ENCODE results near the gene GPT2. TPM values are rescaled to one million over a fixed set of nuclear protein-coding genes. Genes with fewer than 3 reads are reported as not detected.

GPT2 gene
- total RNA-seq, 2 donors from 2014 or later = 49.8 to 64.6 TPM

DNA sequence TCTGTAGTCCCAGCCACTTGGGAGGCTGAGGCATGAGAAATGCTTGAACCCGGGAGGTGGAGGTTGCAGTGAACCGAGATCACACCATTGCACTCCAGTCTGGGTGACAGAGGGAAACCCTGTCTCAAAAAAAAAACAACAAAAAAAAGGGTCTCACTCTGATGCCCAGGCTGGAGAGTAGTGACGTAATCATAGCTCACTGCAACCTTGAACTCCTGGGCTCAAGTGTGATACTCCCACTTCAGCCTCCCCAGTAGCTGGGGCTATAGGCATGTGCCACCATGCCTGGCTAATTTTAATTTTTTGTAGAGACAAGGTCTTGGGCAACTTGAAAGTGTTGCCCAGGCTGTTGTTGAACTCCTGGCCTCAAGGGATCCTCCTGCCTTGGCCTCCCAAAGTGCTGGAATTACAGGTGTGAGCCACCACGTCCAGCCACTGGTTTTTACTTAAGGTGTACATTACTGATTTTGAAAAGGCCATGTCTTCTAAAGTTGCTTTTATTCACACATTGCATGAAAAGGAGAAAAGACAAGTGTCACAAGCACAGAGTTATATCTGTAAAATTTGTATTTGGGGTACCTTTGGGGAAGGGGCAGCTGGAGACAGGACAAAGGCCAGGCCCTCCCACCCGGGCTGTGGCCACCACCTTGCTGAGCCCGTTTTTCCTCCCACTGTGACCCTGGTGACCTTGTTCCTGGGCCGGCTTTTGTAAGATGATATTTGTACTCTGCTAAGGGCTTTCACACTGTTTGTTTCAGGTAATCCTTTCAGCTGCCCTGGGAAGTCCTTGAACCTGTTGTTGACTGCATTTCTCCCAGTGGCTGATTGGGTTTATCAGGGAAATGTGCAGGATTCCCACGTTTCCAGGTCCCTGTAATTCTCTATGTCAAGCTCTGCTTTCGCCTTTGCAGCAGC, 11.5 kb downstream of the GPT2 start:
- Histone ChIP-seq H3K4me3 (no peak overlapping the region), H3K27ac (no peak overlapping the region), H3K4me1 (replicated peaks) (peaks cover 13% of the 10 kb centered on the region), H3K36me3 (no peaks in the 10 kb centered on the region), H3K9me3 (no peaks in the 10 kb centered on the region), H3K27me3 (replicated peaks; ENCODE audit: insufficient read depth) (no peaks in the 10 kb centered on the region)
- TF ChIP-seq, protein P1, sequence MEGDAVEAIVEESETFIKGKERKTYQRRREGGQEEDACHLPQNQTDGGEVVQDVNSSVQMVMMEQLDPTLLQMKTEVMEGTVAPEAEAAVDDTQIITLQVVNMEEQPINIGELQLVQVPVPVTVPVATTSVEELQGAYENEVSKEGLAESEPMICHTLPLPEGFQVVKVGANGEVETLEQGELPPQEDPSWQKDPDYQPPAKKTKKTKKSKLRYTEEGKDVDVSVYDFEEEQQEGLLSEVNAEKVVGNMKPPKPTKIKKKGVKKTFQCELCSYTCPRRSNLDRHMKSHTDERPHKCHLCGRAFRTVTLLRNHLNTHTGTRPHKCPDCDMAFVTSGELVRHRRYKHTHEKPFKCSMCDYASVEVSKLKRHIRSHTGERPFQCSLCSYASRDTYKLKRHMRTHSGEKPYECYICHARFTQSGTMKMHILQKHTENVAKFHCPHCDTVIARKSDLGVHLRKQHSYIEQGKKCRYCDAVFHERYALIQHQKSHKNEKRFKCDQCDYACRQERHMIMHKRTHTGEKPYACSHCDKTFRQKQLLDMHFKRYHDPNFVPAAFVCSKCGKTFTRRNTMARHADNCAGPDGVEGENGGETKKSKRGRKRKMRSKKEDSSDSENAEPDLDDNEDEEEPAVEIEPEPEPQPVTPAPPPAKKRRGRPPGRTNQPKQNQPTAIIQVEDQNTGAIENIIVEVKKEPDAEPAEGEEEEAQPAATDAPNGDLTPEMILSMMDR (IDR thresholded peaks at IDR 0.05) = no peak
- intact Hi-C loops (cut with DNase I) = no loop called here
- no peak for DNase-seq (ENCODE audit: low spot score)
- WGBS = 71% methylated on average over 9 of the region's 9 CpGs

DNA sequence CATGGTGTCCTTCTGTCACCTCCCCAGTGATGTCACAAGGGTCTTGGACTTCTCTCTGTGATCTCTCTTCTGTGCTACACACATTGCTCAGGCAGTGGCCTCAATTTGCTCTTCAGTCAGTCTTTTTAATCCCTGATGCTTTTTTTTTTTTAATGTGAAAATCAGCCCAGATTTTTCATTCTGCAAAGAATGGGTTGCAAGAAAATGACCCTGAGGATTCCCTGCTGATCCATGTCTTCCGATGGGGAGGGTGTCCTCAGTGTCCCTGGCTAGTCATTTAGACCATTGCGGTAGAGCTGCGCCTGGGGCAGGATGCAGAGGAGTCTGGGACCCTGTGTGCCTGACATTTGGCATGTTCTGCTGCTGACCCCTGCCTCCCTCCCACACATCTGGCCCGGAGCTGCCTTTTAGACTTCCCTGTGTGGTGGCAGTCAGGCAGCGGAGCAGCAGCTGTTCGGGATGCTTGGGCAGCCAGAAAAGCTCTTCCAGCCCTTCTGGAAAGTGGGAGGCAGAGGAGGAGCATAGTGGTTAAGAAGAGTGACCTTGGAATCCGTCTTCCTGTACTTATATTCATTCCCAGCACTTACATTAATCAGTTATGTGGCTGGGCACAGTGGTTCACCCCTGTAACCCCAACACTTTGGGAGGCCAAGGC, 12.3 kb downstream of the GPT2 start:
- Histone ChIP-seq H3K4me1 (replicated peaks) (peaks cover 17% of the 10 kb centered on the region), H3K9me3 (no peaks in the 10 kb centered on the region), H3K27me3 (replicated peaks; ENCODE audit: insufficient read depth) (no peaks in the 10 kb centered on the region), H3K27ac (no peak overlapping the region), H3K4me3 (no peak overlapping the region), H3K36me3 (no peaks in the 10 kb centered on the region)
- WGBS = 69% methylated on average over 7 of the region's 7 CpGs
- intact Hi-C loops (cut with DNase I) = no loop called here
- TF ChIP-seq POLR2AphosphoS5 (IDR thresholded peaks at IDR 0.05) (no peak), POLR2A (IDR thresholded peaks at IDR 0.05) (no peak)
- TF ChIP-seq, protein P1 (IDR thresholded peaks at IDR 0.05) = no peak
- no peak for DNase-seq (ENCODE audit: low spot score)

DNA sequence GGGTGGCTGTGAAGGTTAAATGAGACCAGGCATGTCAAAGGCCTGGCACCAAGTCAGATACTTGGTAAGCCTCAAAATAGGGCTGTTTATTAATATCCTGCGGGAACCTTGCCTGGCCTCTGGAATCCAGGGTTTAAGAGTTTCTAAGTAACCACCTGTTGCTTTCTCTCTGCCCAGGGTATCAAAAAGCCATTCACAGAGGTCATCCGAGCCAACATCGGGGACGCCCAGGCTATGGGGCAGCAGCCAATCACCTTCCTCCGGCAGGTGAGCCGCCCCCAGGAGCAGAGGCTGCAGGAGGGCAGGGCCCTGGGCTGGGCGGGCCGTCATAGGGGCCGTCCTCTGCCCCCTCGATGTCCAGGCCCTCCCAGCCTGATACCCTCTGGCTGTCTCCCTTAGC, 13.3 kb downstream of the GPT2 start:
- intact Hi-C loops (cut with DNase I) = no loop called here

DNA sequence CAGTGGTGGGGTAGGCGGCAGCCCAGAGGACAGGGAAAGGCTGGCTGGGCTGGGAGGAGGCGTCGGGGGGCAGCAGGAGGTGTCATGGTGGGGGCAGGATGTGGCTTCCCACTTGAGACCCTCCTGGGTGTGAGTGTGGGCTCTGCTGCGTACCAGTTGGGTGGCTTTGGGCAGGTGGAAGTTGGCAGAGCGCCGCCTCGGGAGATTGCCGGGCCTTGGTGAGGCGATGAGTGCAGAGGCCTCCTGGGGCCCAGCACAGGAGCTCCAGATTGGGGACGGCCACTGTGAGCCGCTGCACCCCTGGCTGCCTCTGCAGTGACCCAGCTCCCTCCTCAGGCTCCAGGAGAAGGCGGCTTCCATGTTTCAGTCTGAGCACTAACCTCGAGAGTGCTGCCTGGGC, 13.8 kb downstream of the GPT2 start:
- TF ChIP-seq POLR2A (IDR thresholded peaks at IDR 0.05) = no peak
- 95% methylated on average over 8 of the region's 13 CpGs for WGBS
- H3K4me1 ChIP-seq (replicated peaks) = peaks cover 17% of the 10 kb centered on the region
- H3K27ac ChIP-seq = peak overlapping the region in 1 of 2 donors; percentile 13
- intact Hi-C loops (cut with DNase I) = no loop called here
- H3K27me3 ChIP-seq (replicated peaks; ENCODE audit: insufficient read depth) = no peaks in the 10 kb centered on the region
- H3K4me3 ChIP-seq = no peak overlapping the region
- DNase-seq (ENCODE audit: low spot score) = no peak
- no peaks in the 10 kb centered on the region for H3K36me3 ChIP-seq
- no peaks in the 10 kb centered on the region for H3K9me3 ChIP-seq

More for the DNA sequence above, 13.3 kb downstream of the GPT2 start:
- WGBS = 96% methylated on average over 10 of the region's 10 CpGs
- no peaks in the 10 kb centered on the region for H3K9me3 ChIP-seq
- H3K4me1 ChIP-seq (replicated peaks) = peaks cover 17% of the 10 kb centered on the region
- H3K4me3 ChIP-seq = no peak overlapping the region
- H3K27me3 ChIP-seq (replicated peaks; ENCODE audit: insufficient read depth) = no peaks in the 10 kb centered on the region
- H3K27ac ChIP-seq = peak overlapping the region in 1 of 2 donors; percentile 13
- TF ChIP-seq, protein P1 (IDR thresholded peaks at IDR 0.05) = no peak
- TF ChIP-seq POLR2AphosphoS5 (IDR thresholded peaks at IDR 0.05) = no peak
- TF ChIP-seq POLR2A (IDR thresholded peaks at IDR 0.05) = no peak
- DNase-seq (ENCODE audit: low spot score) = no peak
- H3K36me3 ChIP-seq = no peaks in the 10 kb centered on the region

GRCh38 chr16:46899443-46900143, 15.4 kb downstream of the GPT2 start:
- Histone ChIP-seq H3K9me3 (no peaks in the 10 kb centered on the region), H3K4me3 (no peak overlapping the region), H3K27ac (peak overlapping the region in 1 of 2 donors; percentile 64), H3K4me1 (replicated peaks) (peaks cover 10% of the 10 kb centered on the region), H3K36me3 (no peaks in the 10 kb centered on the region), H3K27me3 (replicated peaks; ENCODE audit: insufficient read depth) (no peaks in the 10 kb centered on the region)
- 78% methylated on average over 9 of the region's 9 CpGs for WGBS
- TF ChIP-seq, protein P1 (IDR thresholded peaks at IDR 0.05) = no peak
- TF ChIP-seq POLR2A (IDR thresholded peaks at IDR 0.05) = no peak
- TF ChIP-seq POLR2AphosphoS5 (IDR thresholded peaks at IDR 0.05) = no peak
- DNase-seq (ENCODE audit: low spot score) = no peak
- intact Hi-C loops (cut with DNase I) = no loop called here
